COLO668 (cell line): ENCODE data around the gene ZNF490.

ENCODE experiments used
- DNase-seq: peaks from one replicate; lab custom pipeline; 2025; ENCODE audit not compliant: unreplicated experiment; lab: John Stamatoyannopoulos, UW

The ZNF490 gene

DNA sequence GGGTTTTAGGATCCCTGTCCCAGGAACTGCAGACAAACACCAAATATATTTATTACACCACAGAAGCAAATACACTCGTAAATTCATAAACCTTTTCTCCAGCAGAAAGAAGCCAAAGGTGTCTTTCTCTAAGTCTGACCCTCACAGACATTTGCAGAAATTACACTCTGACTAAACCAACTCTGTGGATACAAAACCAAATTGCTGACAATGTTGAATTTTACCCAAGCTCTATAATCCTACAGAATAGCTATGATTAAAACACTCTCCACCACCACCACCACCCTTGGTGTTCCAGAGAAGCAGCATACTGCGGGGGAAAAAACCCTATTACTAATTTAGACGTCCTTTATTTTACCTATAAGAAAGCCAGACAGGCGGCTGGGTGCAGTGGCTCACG, 64.5 kb downstream of the ZNF490 start:
- DNase-seq: no peak

DNA sequence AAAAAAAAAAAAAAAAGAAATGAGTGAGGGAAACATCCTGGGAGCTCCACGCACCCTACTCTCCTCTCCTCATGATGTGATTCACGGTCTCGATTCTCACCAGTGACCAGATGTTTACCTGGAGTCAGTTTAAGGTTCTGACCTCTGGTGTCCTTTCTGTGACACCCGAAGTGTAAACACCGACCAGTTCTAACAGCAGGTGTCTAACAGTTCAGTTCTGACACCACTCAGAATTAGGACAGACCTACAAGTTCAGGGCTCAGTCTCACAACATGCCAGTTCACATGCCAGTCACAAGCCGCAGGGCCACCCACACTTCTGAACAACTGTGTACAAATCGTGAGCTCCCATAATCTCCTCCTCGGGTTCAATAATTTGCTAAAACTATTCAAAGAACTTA, 65.3 kb downstream of the ZNF490 start:
- DNase-seq: no peak

- no peak for DNase-seq
Observed at GRCh38 chr19:12544401-12544876, 66.2 kb downstream of the ZNF490 start.

- DNase-seq: no peak
Observed at GRCh38 chr19:12543855-12544254, 66.8 kb downstream of the ZNF490 start.
